ENCODE results near the gene LIMA1.

Gene LIMA1

GRCh38 chr12:50196537-50196936 lies 86.8 kb downstream of the LIMA1 start:
- Histone ChIP-seq H4K8ac (ENCODE audit: low read depth, low read length) (no peak overlapping the region), H3K4me2 (ENCODE audit: low read length) (no peak overlapping the region), H3K27ac (ENCODE audit: low read depth, low read length) (no peak overlapping the region), H3K27me3 (ENCODE audit: insufficient read depth, low read length) (no peaks in the 10 kb centered on the region), H2BK5ac (ENCODE audit: low read depth, low read length, poor library complexity) (no peak overlapping the region), H3K14ac (ENCODE audit: low read length) (no peak overlapping the region), H3K4me3 (ENCODE audit: low read depth, low read length) (no peak overlapping the region), H2AFZ (ENCODE audit: insufficient read depth, low read length, poor library complexity) (no peak overlapping the region), H3K9ac (ENCODE audit: low read length) (no peak overlapping the region), H3K36me3 (ENCODE audit: control insufficient read depth in 1 of 2, insufficient read depth in 2 of 2, low read length in 2 of 2) (peaks cover 33 to 40% of the 10 kb centered on the region in 2 experiments), H2BK120ac (ENCODE audit: insufficient read depth, low read length, poor library complexity) (no peak overlapping the region), H3K79me1 (ENCODE audit: low read length) (peaks cover 4% of the 10 kb centered on the region), H4K12ac (ENCODE audit: low read depth, low read length) (no peak overlapping the region), H3K4ac (ENCODE audit: low read depth, low read length) (no peak overlapping the region), H3K79me2 (ENCODE audit: control insufficient read depth, insufficient read depth, low read length, poor library complexity) (no peaks in the 10 kb centered on the region), H2BK12ac (ENCODE audit: low read length) (no peak overlapping the region), H3K23ac (ENCODE audit: low read length) (no peak overlapping the region), H4K91ac (ENCODE audit: low read depth, low read length) (no peak overlapping the region), H3K9me3 (ENCODE audit: insufficient read depth, low read depth, low read length) (no peaks in the 10 kb centered on the region), H3K18ac (ENCODE audit: low read length) (no peak overlapping the region), H2AK5ac (ENCODE audit: low read length) (no peak overlapping the region), H3K4me1 (ENCODE audit: control insufficient read depth in 1 of 2, insufficient read depth in 2 of 2, low read length in 2 of 2) (peaks cover 0 to 6% of the 10 kb centered on the region in 2 experiments)
- no peak for DNase-seq
- no CpG with 5 or more reads among the region's 4 CpGs for WGBS (ENCODE audit: extremely low coverage, insufficient coverage, insufficient read length)

GRCh38 chr12:50195832-50196231 lies 87.5 kb downstream of the LIMA1 start:
- H3K18ac ChIP-seq (ENCODE audit: low read length), result no peak overlapping the region
- no peak overlapping the region for H3K4ac ChIP-seq (ENCODE audit: low read depth, low read length)
- H4K8ac ChIP-seq (ENCODE audit: low read depth, low read length), result no peak overlapping the region
- H3K27me3 ChIP-seq (ENCODE audit: insufficient read depth, low read length), result no peaks in the 10 kb centered on the region
- no peak overlapping the region for H2BK5ac ChIP-seq (ENCODE audit: low read depth, low read length, poor library complexity)
- peaks cover 36 to 47% of the 10 kb centered on the region in 2 experiments for H3K36me3 ChIP-seq (ENCODE audit: control insufficient read depth in 1 of 2, insufficient read depth in 2 of 2, low read length in 2 of 2)
- no peak overlapping the region for H2BK12ac ChIP-seq (ENCODE audit: low read length)
- no peak overlapping the region for H3K27ac ChIP-seq (ENCODE audit: low read depth, low read length)
- H3K9me3 ChIP-seq (ENCODE audit: insufficient read depth, low read depth, low read length), result no peaks in the 10 kb centered on the region
- H2BK120ac ChIP-seq (ENCODE audit: insufficient read depth, low read length, poor library complexity), result no peak overlapping the region
- H3K23ac ChIP-seq (ENCODE audit: low read length), result no peak overlapping the region
- H3K14ac ChIP-seq (ENCODE audit: low read length), result no peak overlapping the region
- no peak overlapping the region for H3K9ac ChIP-seq (ENCODE audit: low read length)
- H3K79me2 ChIP-seq (ENCODE audit: control insufficient read depth, insufficient read depth, low read length, poor library complexity), result no peaks in the 10 kb centered on the region
- H4K91ac ChIP-seq (ENCODE audit: low read depth, low read length), result no peak overlapping the region
- no peak overlapping the region for H2AK5ac ChIP-seq (ENCODE audit: low read length)
- H3K4me1 ChIP-seq (ENCODE audit: control insufficient read depth in 1 of 2, insufficient read depth in 2 of 2, low read length in 2 of 2), result peaks cover 0 to 5% of the 10 kb centered on the region in 2 experiments
- no peak overlapping the region for H2AFZ ChIP-seq (ENCODE audit: insufficient read depth, low read length, poor library complexity)
- H4K12ac ChIP-seq (ENCODE audit: low read depth, low read length), result no peak overlapping the region
- H3K4me3 ChIP-seq (ENCODE audit: low read depth, low read length), result no peak overlapping the region
- peaks cover 3% of the 10 kb centered on the region for H3K79me1 ChIP-seq (ENCODE audit: low read length)
- no peak overlapping the region for H3K4me2 ChIP-seq (ENCODE audit: low read length)
- no CpG with 5 or more reads among the region's 4 CpGs for WGBS (ENCODE audit: extremely low coverage, insufficient coverage, insufficient read length)
- no peak for DNase-seq

- Histone ChIP-seq H2BK120ac (ENCODE audit: insufficient read depth, low read length, poor library complexity) (no peak overlapping the region), H2BK12ac (ENCODE audit: low read length) (no peak overlapping the region), H4K91ac (ENCODE audit: low read depth, low read length) (no peak overlapping the region), H3K14ac (ENCODE audit: low read length) (no peak overlapping the region), H3K4ac (ENCODE audit: low read depth, low read length) (no peak overlapping the region), H3K23ac (ENCODE audit: low read length) (no peak overlapping the region), H2AFZ (ENCODE audit: insufficient read depth, low read length, poor library complexity) (no peak overlapping the region), H4K12ac (ENCODE audit: low read depth, low read length) (no peak overlapping the region), H3K18ac (ENCODE audit: low read length) (no peak overlapping the region), H3K27ac (ENCODE audit: low read depth, low read length) (no peak overlapping the region), H3K27me3 (ENCODE audit: insufficient read depth, low read length) (no peaks in the 10 kb centered on the region), H3K36me3 (ENCODE audit: control insufficient read depth in 1 of 2, insufficient read depth in 2 of 2, low read length in 2 of 2) (peaks cover 31 to 49% of the 10 kb centered on the region in 2 experiments), H2AK5ac (ENCODE audit: low read length) (no peak overlapping the region), H3K9me3 (ENCODE audit: insufficient read depth, low read depth, low read length) (no peaks in the 10 kb centered on the region), H3K79me2 (ENCODE audit: control insufficient read depth, insufficient read depth, low read length, poor library complexity) (no peaks in the 10 kb centered on the region), H3K79me1 (ENCODE audit: low read length) (peaks cover 1% of the 10 kb centered on the region), H3K4me3 (ENCODE audit: low read depth, low read length) (no peak overlapping the region), H4K8ac (ENCODE audit: low read depth, low read length) (no peak overlapping the region), H3K4me1 (ENCODE audit: control insufficient read depth in 1 of 2, insufficient read depth in 2 of 2, low read length in 2 of 2) (peaks cover 3 to 7% of the 10 kb centered on the region in 2 experiments), H2BK5ac (ENCODE audit: low read depth, low read length, poor library complexity) (no peak overlapping the region), H3K4me2 (ENCODE audit: low read length) (no peak overlapping the region), H3K9ac (ENCODE audit: low read length) (no peak overlapping the region)
- WGBS (ENCODE audit: extremely low coverage, insufficient coverage, insufficient read length), result no CpG with 5 or more reads among the region's 5 CpGs
- no peak for DNase-seq
Measured at GRCh38 chr12:50192908-50193307, 90.4 kb downstream of the LIMA1 start.

GRCh38 chr12:50192236-50192635 lies 91.1 kb downstream of the LIMA1 start:
- no peak overlapping the region for H3K14ac ChIP-seq (ENCODE audit: low read length)
- H2AK5ac ChIP-seq (ENCODE audit: low read length), result no peak overlapping the region
- H3K18ac ChIP-seq (ENCODE audit: low read length), result no peak overlapping the region
- H3K79me1 ChIP-seq (ENCODE audit: low read length), result peaks cover 5% of the 10 kb centered on the region
- no peak overlapping the region for H3K9ac ChIP-seq (ENCODE audit: low read length)
- H2BK5ac ChIP-seq (ENCODE audit: low read depth, low read length, poor library complexity), result no peak overlapping the region
- no peak overlapping the region for H3K4me2 ChIP-seq (ENCODE audit: low read length)
- peaks cover 34 to 50% of the 10 kb centered on the region in 2 experiments for H3K36me3 ChIP-seq (ENCODE audit: control insufficient read depth in 1 of 2, insufficient read depth in 2 of 2, low read length in 2 of 2)
- H3K4me1 ChIP-seq (ENCODE audit: control insufficient read depth in 1 of 2, insufficient read depth in 2 of 2, low read length in 2 of 2), result peaks cover 6 to 12% of the 10 kb centered on the region in 2 experiments
- no peak overlapping the region for H4K91ac ChIP-seq (ENCODE audit: low read depth, low read length)
- H4K8ac ChIP-seq (ENCODE audit: low read depth, low read length), result no peak overlapping the region
- DNase-seq, result no peak
- no peak overlapping the region for H3K23ac ChIP-seq (ENCODE audit: low read length)
- H3K4me3 ChIP-seq (ENCODE audit: low read depth, low read length), result no peak overlapping the region
- WGBS (ENCODE audit: extremely low coverage, insufficient coverage, insufficient read length), result no CpG with 5 or more reads among the region's 4 CpGs
- peaks cover 1% of the 10 kb centered on the region for H3K79me2 ChIP-seq (ENCODE audit: control insufficient read depth, insufficient read depth, low read length, poor library complexity)
- H4K12ac ChIP-seq (ENCODE audit: low read depth, low read length), result no peak overlapping the region
- no peak overlapping the region for H2BK120ac ChIP-seq (ENCODE audit: insufficient read depth, low read length, poor library complexity)
- H2AFZ ChIP-seq (ENCODE audit: insufficient read depth, low read length, poor library complexity), result no peak overlapping the region
- H2BK12ac ChIP-seq (ENCODE audit: low read length), result no peak overlapping the region
- no peaks in the 10 kb centered on the region for H3K27me3 ChIP-seq (ENCODE audit: insufficient read depth, low read length)
- H3K4ac ChIP-seq (ENCODE audit: low read depth, low read length), result no peak overlapping the region
- no peak overlapping the region for H3K27ac ChIP-seq (ENCODE audit: low read depth, low read length)
- H3K9me3 ChIP-seq (ENCODE audit: insufficient read depth, low read depth, low read length), result no peaks in the 10 kb centered on the region
